Adrenal gland (tissue), 12 donors: ENCODE measurements around the gene NCAM2. TPM values are rescaled to one million over a fixed set of nuclear protein-coding genes. Genes with fewer than 3 reads are reported as not detected.

ENCODE experiments used
- DNase-seq, 7 donors: peaks; one replicate each; pipeline ENCODE4 v3.0.0-alpha.2; 2019 to 2020
- H3K27ac ChIP-seq, 5 donors: fragments of 200-600 bp; sonication (generic) in 4 of 5; 1 replicate in 3 of 5; 2 replicates in 2 of 5; pipeline versions ENCODE4 v1.5.1 to v1.8.0; 2016 to 2020; ENCODE audit warnings: mild to moderate bottlenecking in 1 of 5
- H3K27me3 ChIP-seq: fragments of 200-600 bp; 2 replicates; pipeline ENCODE4 v1.8.0; 2021
- H3K36me3 ChIP-seq, 2 donors: fragments of 200-600 bp; replicated peaks in 1 of 2; 1 replicate in 1 of 2; 2 replicates in 1 of 2; pipeline versions ENCODE4 v1.5.1 to v1.8.0; 2018 to 2022
- H3K4me1 ChIP-seq, 2 donors: fragments of 200-600 bp; replicated peaks in 1 of 2; 1 replicate in 1 of 2; 2 replicates in 1 of 2; pipeline versions ENCODE4 v1.5.1 to v1.8.0; 2018 to 2021
- H3K4me3 ChIP-seq, 4 donors: fragments of 200-600 bp; sonication (generic) in 3 of 4; one replicate each; pipeline ENCODE4 v1.5.1; 2016 to 2018
- H3K9me3 ChIP-seq, 3 donors: fragments of 200-600 bp; sonication (generic) in 1 of 3; replicated peaks in 1 of 3; 1 replicate in 2 of 3; 2 replicates in 1 of 3; pipeline versions ENCODE4 v1.5.1 to v1.8.0; 2016 to 2021
- CTCF ChIP-seq, 6 experiments: fragments of 450-650 bp in 4 of 6; fragments of 200-600 bp in 2 of 6; sonication (generic) in 1 of 6; IDR thresholded peaks; 1 replicate in 5 of 6; 2 replicates in 1 of 6; pipeline versions ENCODE4 v1.5.1 to v1.8.0; 2016 to 2021; ENCODE audit warnings: antibody characterized with exemption in 6 of 6, mild to moderate bottlenecking in 2 of 6, moderate library complexity in 1 of 6
- POLR2A ChIP-seq, 2 donors: fragments of 450-650 bp; IDR thresholded peaks; one replicate each; pipeline ENCODE4 v1.6.1; 2017; ENCODE audit warnings: antibody characterized with exemption in 2 of 2, mild to moderate bottlenecking in 2 of 2, moderate library complexity in 1 of 2
- WGBS, 4 donors: extraction: QIAGEN DNeasy Blood & Tissue Kit in 2 of 4; methylation state at CpG; one replicate each; pipeline versions ENCODE4 v1.1.5 to v1.1.7; 2013 to 2017; 5-methylcytosine and 5-hydroxymethylcytosine counted together
- intact Hi-C, 2 donors: fragments of 100-400 bp; cut with DNase I; formaldehyde crosslinking; loops; one replicate each; pipeline versions ENCODE4 v1.14.1 to v1.15.0; 2022 to 2023
- polyA plus RNA-seq, 3 donors: library from polyadenylated mRNA; stranded (reverse); fragments of 200-250 nt in 2 of 3; fragments of 350-450 nt in 1 of 3; fragmentation: Illumina TruSeq in 1 of 3; extraction: RNeasy Lipid Tissue Mini Kit (QIAGEN cat#74804) in 1 of 3; gene quantifications; one replicate each; pipeline ENCODE4 v1.2.3, GENCODE V29; 2013 to 2014
- total RNA-seq, 9 donors: library from RNA; depleted of rRNA in 4 of 9; stranded (reverse); fragments of >200 nt in 4 of 9; fragments of 120-200 nt in 1 of 9; fragmentation: NEBNext Ultra II Directional in 1 of 9; extraction: Animal tissue kit (Norgen Biotek cat#: 25700) in 1 of 9; gene quantifications; one replicate each; pipeline versions ENCODE4 v1.1.0 to v1.2.4, GENCODE V29; 2013 to 2023
- donor health status: healthy with polysubstance abuse.
- donor health status: Bipolar disorder and iron deficiency.
- donor health status: DM: yes; HTN: yes; CAD: no.
- donor health status: DM: no; HTN: no; CAD: no.
- donor health status: DM: no; HTN: no; CAD: no.
- donor health status: DM: yes; HTN: yes; CAD: no.

Gene NCAM2
- total and polyA plus RNA-seq, 12 donors: 2.2 to 59.4 (median 18.9) TPM

DNA sequence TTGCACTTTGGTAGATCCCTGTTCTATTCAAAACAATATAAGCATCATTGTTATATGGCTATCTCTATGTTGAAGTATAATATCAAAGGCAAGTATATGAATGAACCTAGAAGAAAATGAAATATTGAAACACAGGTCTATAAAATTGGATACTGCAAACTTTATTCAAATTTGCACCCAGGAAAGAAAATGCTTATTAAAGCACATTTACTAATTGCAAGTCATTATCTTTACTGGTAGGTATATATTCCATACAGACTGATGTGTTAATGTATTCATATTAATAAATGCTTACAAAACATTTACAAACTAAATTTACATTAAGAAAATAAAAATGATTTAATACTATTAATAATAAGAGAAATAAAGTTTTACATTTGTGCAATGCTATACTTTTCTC, 469.8 kb downstream of the NCAM2 start:
- no peak overlapping the region for H3K27ac ChIP-seq
- no peaks in the 10 kb centered on the region for H3K4me1 ChIP-seq
- no peak for DNase-seq
- intact Hi-C loops: no loop called here
- no peaks in the 10 kb centered on the region for H3K9me3 ChIP-seq
- no peak overlapping the region for H3K4me3 ChIP-seq
- no peaks in the 10 kb centered on the region for H3K36me3 ChIP-seq
- no peaks in the 10 kb centered on the region for H3K27me3 ChIP-seq
- TF ChIP-seq POLR2A (IDR thresholded peaks at IDR 0.05) (no peak), CTCF (IDR thresholded peaks at IDR 0.05) (no peak)

GRCh38 chr21:21481239-21481638, 483.0 kb downstream of the NCAM2 start:
- no peaks in the 10 kb centered on the region for H3K4me1 ChIP-seq
- no peak for TF ChIP-seq CTCF (IDR thresholded peaks at IDR 0.05)
- no peak for TF ChIP-seq POLR2A (IDR thresholded peaks at IDR 0.05)
- no peak for DNase-seq
- intact Hi-C loops: no loop called here
- no peak overlapping the region for H3K4me3 ChIP-seq
- 66 to 77% (median 71%) methylated on average over 3 of the region's 3 CpGs for WGBS, 4 donors
- H3K9me3 ChIP-seq: no peaks in the 10 kb centered on the region
- no peaks in the 10 kb centered on the region for H3K36me3 ChIP-seq
- H3K27ac ChIP-seq: no peak overlapping the region
- no peaks in the 10 kb centered on the region for H3K27me3 ChIP-seq

DNA sequence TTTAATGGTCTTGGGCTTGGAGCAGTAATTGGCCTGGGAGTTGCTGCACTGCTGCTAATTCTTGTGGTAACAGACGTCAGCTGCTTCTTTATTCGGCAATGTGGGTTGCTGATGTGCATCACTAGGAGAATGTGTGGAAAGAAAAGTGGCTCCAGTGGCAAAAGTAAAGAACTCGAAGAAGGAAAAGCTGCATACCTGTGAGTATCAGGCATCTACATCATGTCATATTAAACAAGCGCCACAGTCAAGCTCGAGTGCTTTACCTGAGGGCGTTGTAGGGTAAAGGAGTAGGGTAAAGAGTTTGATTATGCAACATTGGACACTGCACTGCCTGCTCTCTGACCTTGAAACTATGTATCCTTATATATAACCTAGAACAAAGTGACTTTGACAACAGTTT, 510.6 kb downstream of the NCAM2 start:
- H3K27ac ChIP-seq: no peak overlapping the region
- intact Hi-C loops: no loop called here
- TF ChIP-seq CTCF (IDR thresholded peaks at IDR 0.05) (no peak), POLR2A (IDR thresholded peaks at IDR 0.05) (no peak)

GRCh38 chr21:21530680-21531079, 532.5 kb downstream of the NCAM2 start:
- no peaks in the 10 kb centered on the region for H3K27me3 ChIP-seq
- H3K4me1 ChIP-seq: no peaks in the 10 kb centered on the region
- no peak overlapping the region for H3K27ac ChIP-seq
- DNase-seq: no peak
- intact Hi-C loops: no loop called here
- no peaks in the 10 kb centered on the region for H3K9me3 ChIP-seq
- no peaks in the 10 kb centered on the region for H3K36me3 ChIP-seq
- TF ChIP-seq CTCF (IDR thresholded peaks at IDR 0.05): no peak
- TF ChIP-seq POLR2A (IDR thresholded peaks at IDR 0.05): no peak
- no peak overlapping the region for H3K4me3 ChIP-seq

More for the DNA sequence above, 510.6 kb downstream of the NCAM2 start:
- 86 to 90% (median 87%) methylated on average over 6 of the region's 6 CpGs for WGBS, 4 donors
- Histone ChIP-seq H3K36me3 (no peaks in the 10 kb centered on the region), H3K4me3 (no peak overlapping the region), H3K4me1 (no peaks in the 10 kb centered on the region), H3K27me3 (no peaks in the 10 kb centered on the region), H3K9me3 (peaks cover 0 to 6% (median 0%) of the 10 kb centered on the region in 3 donors)
- no peak for DNase-seq
